COR-L47 (cell line): ENCODE measurements around the gene CDCA5.
"Not testable (repeated sequence)": the region's sequence is repeated elsewhere in the genome, so short reads cannot be mapped to it uniquely, and the experiment has no call there.

Experiments used
- DNase-seq: peaks from one replicate; lab custom pipeline; 2025; lab: John Stamatoyannopoulos, UW

Gene CDCA5

DNA sequence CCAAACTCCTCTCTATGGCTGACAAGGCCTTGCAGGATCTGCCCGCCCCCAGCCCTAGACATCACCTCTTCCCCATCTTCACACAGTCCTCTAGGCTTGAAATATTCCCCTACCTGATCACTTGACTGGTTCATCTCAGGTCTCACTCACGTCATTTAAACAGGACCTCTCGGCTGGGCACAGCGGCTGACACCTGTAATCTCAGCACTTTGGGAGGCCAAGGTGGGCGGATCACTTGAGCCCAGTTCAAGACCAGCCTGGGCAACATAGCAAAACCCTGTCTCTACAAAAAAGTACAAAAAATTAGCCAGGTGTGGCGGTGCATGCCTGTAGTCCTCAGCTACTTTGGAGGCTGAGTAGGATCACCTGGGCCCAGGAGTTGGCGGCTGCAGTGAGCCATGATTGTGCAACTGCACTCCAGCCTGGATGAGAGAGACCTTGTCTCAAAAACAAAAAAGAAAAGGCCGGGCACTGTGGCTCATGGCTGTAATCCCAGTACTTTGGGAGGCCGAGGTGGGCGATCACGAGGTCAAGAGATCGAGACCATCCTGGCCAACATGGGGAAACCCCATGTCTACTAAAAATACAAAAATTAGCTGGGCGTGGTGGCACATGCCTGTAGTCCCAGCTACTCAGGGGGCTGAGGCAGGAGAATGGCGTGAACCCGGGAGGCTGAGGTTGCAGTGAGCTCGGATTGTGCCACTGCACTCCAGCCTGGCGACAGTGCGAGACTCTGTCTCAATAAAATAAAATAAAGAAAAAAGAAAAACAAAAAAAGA is 35.2 kb upstream of the CDCA5 start:
- DNase-seq: not testable (repeated sequence)

DNA sequence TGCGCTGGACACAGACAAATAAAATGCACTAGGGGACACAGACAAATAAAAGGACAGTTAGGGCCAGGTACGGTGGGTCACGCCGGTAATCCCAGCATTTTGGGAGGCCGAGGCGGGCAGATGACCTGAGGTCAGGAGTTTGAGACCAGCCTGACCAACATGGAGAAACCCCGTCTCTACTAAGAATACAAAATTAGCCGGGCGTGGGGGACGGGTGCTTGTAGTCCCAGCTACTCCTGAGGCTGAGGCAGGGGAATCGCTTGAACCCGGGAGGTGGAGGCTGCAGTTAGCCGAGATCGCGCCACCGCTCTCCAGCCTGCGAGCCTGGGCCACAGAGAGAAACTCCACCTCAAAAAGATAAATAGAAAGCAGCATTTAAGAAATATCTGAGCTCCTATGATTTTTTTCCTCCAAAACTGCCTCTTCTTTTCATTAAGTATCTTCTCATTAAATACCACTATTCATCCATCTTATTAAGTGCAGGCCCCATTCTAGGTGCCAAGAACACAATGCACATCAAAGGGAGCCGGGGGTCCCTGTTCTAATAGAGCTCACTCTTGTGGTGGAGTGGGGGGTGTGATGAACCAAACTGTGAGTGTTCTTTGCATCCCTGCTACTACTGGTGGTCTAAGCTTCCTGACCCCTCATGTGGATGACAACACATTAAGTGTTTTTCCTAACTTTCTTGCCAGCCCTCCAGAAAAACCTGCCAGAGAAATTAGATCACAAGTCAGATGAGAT is 34.4 kb upstream of the CDCA5 start:
- DNase-seq: no peak

DNA sequence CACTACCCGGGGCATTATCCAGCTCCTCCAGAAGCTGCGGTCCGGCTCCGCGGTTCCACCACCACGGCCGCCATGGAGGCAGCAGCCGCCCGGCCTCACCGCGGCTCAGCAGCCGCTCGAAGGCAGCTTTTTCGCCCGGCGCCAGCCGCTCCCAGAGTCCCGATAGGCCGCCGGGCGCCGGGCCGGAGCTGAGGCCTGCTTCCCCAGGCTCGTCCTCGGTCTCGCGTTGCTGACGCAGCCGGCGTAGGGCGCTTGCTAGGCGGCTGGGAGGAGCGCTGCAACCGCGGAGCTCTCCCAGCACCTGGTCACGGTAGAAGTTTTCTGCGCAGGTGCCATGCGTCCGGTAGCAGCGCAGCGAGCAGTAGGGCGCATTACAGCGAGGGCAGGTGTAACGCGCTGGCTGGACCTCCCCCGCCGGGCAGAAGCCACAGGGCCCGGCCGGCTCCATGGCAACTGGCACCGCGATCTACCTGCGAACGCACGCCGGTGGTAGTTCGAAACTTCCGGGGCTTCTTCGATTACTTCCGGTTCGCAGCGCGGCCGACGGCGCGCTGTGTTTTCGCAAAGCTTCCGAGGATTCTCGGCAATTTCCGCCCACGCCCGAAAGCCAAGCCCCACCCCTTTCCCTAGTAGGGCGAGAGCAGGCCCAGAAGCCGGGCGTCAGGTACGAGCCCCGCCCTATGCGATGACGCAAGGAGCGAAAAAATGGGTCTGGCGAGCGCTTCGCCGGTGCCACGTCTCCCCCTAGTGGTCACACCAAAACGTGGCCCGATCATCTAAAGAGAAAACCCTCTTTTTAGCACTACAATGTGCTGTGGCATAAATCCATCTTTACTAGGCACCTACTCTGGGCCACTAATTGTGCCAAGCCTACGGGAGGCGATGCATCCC is 33.6 kb upstream of the CDCA5 start, which contains the start of gene ZNHIT2:
ZNHIT2 (minus strand) TSS at position 496 of the 891 bp plus-strand sequence; CDS start at position 448, 48 bp downstream.
- DNase-seq: peak; percentile 100

DNA sequence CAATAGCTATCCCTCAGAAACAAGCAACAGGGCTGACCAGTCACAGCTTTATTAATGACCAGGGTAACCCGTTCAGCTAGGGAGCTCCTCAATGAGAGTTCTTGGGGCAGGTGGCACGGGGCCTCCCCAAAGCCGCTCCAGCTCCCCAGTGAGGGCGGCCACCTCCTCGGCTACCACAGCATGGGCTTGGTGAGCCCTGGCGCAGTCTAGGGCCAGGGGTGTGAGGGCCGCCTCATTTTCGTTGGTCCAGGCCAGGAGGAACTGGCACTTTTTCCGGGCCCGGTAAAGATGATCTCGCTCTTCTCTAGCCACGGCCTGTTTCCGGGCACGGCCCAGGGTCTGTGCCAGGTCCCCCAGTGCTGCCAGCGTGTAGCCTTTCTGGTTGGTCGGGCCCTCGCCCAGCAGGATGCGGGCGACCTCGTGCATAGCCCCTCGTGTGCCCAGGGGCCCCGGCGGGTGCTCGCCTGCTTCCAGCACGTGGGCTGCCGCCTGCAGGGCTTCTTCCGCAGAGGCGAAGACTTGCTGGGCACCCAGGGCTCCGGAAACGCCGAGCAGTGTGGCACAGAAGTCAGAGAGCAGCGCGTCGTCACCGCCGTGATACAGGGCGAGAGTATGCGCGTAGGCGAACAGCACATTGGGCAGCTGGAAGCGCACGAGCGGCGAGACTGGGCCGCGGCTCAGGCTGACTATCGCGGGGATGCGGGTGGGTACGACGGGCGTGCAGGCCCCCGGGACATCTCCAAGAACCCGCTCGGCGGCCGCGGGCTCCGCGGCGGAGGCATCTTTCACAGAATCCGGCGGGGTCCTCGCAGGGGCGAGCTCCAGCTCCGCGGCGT is 32.7 kb upstream of the CDCA5 start:
- peak; percentile 63 for DNase-seq

DNA sequence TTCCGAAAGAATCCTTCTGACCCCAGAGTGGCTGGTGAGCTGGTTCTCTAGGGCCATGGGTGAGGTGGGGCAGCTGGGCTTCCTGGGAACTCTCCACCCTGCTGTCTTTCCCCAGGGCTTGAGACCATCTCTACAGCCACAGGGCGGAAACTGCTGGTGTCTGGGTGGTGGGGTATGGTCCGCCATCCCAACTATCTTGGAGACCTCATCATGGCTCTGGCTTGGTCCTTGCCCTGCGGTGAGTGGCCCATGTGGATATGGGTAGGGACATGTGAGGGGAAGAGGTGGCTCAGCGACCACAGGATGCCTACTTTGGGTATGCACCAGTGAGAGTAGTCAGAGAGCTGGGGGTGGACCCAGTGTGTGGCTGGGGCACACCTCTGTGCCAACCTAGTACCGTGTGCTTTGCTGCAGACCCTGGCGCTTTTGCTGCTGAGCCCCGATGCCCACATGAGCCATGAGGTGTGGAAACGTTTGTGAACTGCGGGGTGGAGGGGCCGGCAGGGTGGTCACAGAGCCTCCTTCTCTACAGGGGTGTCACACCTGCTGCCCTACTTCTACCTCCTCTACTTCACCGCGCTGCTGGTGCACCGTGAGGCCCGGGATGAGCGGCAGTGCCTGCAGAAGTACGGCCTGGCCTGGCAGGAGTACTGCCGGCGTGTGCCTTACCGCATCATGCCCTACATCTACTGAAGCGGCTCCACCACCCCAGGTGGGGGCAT is 31.7 kb upstream of the CDCA5 start:
- DNase-seq: no peak

DNA sequence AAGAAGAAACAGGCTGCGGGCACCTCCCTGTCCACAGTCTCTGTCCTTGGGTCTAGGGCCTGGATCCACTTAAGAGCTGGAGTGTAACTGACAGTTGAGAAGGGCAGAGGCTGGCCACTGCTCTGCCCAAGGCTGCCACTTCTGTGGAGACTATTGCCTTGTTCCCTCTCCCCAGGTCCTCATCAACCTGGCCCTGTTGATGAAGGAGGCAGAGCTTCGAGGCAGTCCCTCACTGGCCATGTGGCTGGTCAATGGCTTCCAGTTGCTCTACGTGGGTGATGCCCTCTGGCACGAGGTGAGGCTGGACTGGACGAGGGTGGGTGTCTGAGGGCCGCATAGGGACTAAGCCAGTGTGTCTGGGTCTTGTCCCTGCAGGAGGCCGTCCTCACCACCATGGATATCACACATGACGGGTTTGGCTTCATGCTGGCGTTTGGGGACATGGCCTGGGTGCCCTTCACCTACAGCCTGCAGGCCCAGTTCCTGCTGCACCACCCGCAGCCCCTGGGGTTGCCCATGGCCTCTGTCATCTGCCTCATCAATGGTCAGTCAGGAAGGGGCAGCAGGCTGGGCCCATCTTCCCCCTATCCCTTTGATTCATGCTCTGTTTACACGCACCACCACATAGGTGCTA is 30.8 kb upstream of the CDCA5 start:
- DNase-seq: no peak

DNA sequence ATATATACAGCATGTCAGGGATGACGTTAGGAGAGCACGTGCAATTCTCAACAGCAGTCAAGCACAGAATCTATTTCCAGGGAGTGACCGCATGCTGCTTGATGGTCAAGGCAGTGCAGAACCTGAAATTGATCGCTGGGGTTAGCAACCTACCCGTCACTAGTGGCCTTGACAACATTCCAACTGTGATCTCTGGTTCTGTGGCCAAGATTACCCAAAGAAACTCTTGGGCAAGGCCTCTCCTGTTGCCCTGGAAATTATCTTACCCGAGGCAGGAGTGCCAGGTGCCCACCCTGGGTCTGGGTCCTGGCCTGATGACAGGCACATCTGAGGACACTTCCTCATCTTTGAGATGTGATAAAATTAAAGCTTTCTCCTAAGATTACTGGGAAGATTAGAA is 30.0 kb upstream of the CDCA5 start:
- DNase-seq: no peak

DNA sequence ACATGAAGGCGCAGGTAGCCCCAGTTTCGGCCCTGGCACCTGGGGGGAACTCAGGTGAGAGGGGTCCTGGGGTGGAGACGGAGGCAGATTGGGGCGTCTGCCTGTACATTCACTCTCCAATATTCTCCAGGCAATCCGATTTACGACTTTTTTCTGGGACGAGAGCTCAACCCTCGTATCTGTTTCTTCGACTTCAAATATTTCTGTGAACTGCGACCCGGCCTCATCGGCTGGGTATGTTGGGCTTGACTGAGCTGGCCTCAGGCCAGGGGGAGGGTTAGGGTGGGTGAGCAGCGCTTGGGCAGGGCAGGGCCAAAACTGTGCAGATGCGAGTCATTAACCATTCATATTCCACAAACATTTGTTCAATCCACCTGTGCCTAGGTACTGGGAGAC is 29.5 kb upstream of the CDCA5 start:
- DNase-seq: no peak

DNA sequence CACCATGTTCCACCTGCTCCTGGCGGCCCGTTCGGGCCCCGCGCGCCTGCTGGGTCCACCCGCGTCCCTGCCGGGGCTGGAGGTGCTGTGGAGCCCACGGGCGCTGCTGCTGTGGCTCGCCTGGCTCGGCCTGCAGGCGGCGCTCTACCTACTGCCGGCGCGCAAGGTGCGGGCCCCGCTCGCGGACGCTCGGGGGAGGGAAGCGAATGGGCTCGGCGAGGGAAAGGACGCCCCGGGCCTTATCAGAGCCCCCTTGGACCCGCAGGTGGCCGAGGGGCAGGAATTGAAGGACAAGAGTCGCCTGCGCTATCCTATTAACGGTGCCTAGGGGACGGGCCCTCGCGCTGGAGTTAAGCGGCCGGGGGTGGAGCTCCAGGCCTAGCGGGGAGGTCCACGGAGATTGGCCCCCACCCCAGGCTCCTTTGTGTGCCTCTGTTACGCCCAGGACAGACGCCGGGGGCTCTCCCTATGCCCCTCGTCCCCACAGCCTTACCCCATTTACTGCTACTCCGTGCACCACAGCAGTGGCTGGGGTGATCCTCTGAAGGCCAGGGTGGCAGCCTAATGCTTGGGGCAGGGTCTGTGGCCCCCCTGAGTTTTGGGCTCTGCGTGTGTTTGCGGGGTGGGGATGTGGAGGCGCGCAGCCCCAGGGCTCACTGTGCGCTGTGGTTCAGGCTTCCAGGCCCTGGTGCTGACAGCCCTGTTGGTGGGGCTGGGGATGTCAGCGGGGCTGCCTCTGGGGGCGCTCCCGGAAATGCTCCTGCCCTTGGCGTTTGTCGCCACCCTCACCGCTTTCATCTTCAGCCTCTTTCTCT is 28.9 kb upstream of the CDCA5 start:
- peak; percentile 63 for DNase-seq

DNA sequence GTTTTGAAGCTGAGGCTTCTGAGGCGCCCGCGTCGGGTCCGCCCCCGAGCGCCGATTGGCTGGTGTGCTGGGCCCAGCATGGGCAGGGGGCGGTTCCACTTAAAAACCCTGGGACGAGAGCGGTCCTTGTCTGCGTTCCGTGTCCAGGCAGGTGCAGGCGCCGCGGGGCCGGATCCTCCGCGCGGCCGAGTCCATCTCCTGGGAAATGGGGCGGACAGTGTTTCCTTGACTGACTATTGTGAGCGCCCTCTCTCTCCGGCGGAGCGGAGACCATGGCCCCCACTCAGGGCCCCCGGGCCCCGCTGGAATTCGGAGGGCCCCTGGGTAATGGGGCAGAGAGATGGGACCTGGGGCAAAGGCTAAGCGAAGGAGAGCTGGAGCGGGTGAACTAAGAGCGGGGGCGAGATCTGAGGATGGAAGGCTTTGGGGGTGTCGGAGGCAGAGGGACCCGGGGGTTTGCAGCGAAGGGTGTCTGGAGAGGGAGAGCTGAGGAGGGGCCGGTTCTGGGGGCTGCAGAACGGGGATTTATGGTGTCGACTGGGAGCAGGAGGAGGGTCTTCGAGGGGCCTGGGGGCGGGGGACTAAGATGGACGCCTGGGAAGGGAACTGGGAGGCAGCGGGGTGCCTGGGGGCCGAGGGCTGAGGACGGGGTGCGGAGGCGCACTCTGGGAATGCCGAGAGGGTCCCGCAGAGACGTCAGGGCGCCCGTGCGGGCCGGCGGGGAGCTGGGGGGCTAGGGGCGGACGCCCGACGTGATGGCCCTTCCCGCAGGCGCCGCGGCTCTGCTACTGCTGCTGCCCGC is 28.1 kb upstream of the CDCA5 start, which contains the start of gene TM7SF2:
TM7SF2 (plus strand) TSS at position 129 of the 802 bp plus-strand sequence; CDS start at position 273, 144 bp downstream.
- peak; percentile 98 for DNase-seq

DNA sequence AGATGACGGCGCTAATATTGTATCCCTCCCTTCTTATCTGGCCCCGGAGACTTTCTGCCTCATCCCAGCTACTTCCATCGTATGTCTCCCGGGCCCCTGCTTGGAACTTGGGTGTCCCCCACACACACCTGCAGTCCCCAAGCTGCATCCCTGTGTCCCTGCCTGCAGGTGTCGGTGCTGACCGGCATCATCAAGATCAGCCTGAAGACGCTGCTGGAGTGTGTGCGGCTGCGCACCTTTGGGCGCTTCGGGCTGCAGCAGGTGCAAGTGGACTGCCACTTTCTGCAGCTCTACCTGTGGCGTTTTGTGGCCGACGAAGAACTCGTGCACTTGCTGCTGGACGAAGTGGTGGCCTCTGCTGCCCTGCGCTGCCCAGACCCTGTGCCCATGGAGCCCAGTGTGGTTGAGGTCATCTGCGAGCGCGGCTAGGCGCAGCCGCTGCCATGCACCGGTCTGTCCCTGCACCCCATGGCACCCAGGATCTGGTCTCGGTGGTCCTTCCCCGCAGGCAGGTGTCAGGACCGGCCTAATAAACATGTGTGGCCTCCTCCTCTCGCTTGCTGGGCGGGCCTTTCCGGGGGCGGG is 27.4 kb upstream of the CDCA5 start:
- no peak for DNase-seq

DNA sequence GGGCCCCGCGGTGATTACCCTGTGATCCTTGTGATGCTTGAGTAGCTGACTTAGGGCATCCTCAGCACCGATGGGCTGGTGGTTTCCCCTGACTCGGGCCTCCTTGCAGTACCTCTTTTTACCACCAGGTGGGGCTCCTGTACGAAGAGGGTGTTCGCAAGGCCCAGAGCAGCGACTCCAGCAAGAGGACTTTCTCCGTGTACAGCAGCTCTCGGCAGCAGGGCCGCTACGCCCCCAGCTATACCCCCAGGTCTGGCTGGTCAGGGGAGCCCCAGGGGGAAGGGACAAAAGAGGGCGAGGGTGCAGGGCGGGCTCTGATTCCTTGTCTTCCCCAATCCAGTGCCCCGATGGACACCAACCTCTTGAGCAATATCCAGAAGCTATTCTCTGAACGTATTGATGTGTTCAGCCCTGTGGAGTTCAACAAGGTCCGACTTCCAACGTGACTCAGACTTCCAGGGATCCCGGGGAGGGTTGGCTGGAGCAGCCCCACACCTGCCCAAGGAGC is 26.6 kb upstream of the CDCA5 start:
- peak; percentile 72 for DNase-seq

DNA sequence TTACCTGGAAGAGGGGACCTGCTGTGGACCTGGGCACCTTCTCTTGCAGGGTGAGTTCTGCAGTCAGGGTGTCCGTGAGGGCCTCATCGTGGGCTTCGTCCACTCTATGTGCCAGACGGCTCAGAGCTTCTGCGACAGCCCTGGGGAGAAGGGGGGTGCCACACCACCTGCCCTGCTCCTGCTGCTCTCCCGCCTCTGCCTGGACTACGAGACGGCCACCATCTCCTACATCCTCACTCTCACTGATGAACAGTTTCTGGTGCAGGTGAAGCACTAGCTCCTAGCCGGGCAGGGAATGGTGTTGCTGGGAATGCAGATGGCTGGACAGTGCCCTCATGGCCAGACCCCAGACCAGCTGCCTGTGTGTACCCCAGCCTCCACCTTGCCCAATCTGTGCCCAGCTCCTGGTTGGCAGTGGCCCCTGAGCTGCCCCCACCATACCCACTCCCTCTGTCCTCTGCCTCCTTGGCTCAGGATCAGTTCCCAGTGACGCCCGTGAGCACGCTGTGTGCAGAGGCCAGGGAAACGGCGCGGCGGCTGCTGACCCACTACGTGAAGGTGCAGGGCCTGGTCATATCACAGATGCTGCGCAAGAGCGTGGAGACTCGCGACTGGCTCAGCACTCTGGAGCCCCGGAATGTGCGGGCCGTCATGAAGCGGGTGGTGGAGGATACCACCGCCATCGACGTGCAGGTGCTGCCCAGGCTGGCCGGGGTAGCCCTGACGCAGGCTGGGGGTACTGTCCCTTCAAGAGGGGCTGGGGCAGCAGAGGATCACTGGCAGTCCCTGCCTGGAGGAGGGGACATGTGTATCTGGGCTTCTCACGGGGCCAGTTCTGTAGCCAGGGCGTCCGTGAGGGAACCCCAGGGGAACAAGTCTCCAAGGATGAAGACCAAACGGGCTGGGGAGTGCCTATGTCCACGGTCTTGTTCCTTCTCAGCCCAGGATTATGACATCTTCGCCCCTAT is 25.7 kb upstream of the CDCA5 start:
- DNase-seq: no peak

DNA sequence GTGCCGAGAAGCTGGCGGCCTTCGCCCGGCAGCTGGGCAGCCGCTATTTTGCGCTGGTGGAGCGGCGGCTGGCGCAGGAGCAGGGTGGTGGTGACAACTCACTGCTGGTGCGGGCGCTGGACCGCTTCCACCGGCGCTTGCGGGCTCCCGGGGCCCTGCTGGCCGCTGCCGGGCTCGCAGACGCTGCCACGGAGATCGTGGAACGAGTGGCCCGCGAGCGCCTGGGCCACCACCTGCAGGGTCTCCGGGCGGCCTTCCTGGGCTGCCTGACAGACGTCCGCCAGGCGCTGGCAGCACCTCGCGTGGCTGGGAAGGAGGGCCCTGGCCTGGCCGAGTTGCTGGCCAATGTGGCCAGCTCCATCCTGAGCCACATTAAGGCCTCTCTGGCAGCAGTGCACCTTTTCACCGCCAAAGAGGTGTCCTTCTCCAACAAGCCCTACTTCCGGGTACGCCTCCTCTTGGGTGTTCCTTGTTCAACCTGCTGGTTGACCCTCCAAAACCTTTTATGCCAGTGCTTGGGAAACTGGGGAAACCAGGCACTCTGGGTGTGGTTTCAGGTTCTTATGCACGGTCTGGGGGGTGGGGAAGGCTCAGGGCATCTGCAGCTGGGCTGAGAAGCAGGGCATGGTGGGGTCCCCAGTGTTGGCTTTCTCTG is 24.8 kb upstream of the CDCA5 start:
- DNase-seq: no peak

DNA sequence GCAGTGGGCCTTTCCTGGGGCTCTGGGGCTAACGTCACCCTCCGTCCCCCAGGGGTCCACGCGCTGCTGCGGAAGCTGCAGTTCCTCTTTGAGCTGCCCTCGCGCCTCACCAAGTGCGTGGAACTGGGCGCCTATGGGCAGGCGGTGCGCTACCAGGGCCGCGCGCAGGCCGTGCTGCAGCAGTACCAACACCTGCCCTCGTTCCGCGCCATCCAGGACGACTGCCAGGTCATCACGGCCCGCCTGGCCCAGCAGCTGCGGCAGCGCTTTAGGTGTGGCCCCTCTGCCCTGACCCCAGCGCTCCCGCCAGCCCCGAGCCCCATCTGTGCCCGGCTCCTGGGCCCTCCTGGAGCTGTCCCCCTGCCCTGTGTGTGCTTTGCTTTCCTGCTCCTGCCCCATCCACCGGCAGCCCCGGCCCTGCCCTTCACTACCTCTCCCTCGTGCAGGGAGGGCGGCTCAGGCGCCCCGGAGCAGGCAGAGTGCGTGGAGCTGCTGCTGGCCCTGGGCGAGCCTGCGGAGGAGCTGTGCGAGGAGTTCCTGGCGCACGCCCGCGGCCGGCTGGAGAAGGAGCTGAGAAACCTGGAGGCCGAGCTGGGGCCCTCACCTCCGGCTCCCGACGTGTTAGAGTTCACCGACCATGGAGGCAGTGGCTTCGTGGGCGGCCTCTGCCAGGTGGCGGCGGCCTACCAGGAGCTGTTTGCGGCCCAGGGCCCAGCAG is 24.1 kb upstream of the CDCA5 start:
- DNase-seq: no peak
